HG02870 (cell line): Measurements from ENCODE around the gene RAI1.
A peak's percentile ranks its signal among the peaks of the same experiment; 100 is the strongest.

Source experiments
- ATAC-seq: cut with Tn5 transposase; IDR thresholded peaks from one replicate; pipeline ENCODE4 v1.9.1; 2021; ENCODE audit warnings: mild to moderate bottlenecking, moderate library complexity; ENCODE audit not compliant: unreplicated experiment

Gene RAI1

GRCh38 chr17:17837966-17838962 is 157.0 kb downstream of the RAI1 start:
- ATAC-seq = no peak

GRCh38 chr17:17839791-17840707 is 158.8 kb downstream of the RAI1 start:
- ATAC-seq = peak; percentile 58

- ATAC-seq = no peak
These were observed 159.7 kb downstream of the RAI1 start for GRCh38 chr17:17840751-17841591.

GRCh38 chr17:17841601-17842025 is 160.4 kb downstream of the RAI1 start:
- no peak for ATAC-seq

GRCh38 chr17:17842111-17842876 is 161.0 kb downstream of the RAI1 start:
- ATAC-seq = no peak

GRCh38 chr17:17843096-17843495 is 161.8 kb downstream of the RAI1 start:
- no peak for ATAC-seq

- ATAC-seq = no peak
These were observed 162.8 kb downstream of the RAI1 start for GRCh38 chr17:17844079-17844478.

GRCh38 chr17:17844500-17844899 is 163.2 kb downstream of the RAI1 start:
- ATAC-seq = no peak

- ATAC-seq = no peak
These were observed 164.0 kb downstream of the RAI1 start for GRCh38 chr17:17845046-17845775.

GRCh38 chr17:17846003-17846402 is 164.7 kb downstream of the RAI1 start:
- no peak for ATAC-seq

- no peak for ATAC-seq
These were observed 165.4 kb downstream of the RAI1 start for GRCh38 chr17:17846645-17847044.

GRCh38 chr17:17847118-17847689 is 165.9 kb downstream of the RAI1 start:
- no peak for ATAC-seq

- no peak for ATAC-seq
These were observed 166.5 kb downstream of the RAI1 start for GRCh38 chr17:17847726-17848125.

GRCh38 chr17:17848311-17849082 is 167.2 kb downstream of the RAI1 start:
- no peak for ATAC-seq

GRCh38 chr17:17849147-17849820 is 168.0 kb downstream of the RAI1 start:
- no peak for ATAC-seq

GRCh38 chr17:17849845-17850373 is 168.7 kb downstream of the RAI1 start:
- ATAC-seq = no peak
